A549 treated with GW870086 at 1 μM for 4 hours (cell line): ENCODE results near the gene ZNF256. TPM values are rescaled to one million over a fixed set of nuclear protein-coding genes. Genes with fewer than 3 reads are reported as not detected.

Experiments used
- total RNA-seq: library from RNA; stranded (reverse); fragments of 200-300 nt; extraction: Qiagen RNA extraction; gene quantifications from 5 replicates; pipeline ENCODE4 v1.2.3, GENCODE V29; 2022; ENCODE audit warnings: low read depth

The ZNF256 gene
- 1.0 to 1.4 TPM (median 1.3 TPM) in 5 replicates for total RNA-seq

GRCh38 chr19:57947419-57948134 is at the start of gene ZNF256:
Gene ZNF256, minus strand, starts transcription at chr19:57947706. Its CDS starts 232 bp downstream, at chr19:57947474.

GRCh38 chr19:57974434-57974833 is 26.9 kb upstream of the ZNF256 start, which contains the start of gene C19orf18:
Gene C19orf18, minus strand, starts transcription at chr19:57974534. Its CDS starts 102 bp downstream, at chr19:57974432.

DNA sequence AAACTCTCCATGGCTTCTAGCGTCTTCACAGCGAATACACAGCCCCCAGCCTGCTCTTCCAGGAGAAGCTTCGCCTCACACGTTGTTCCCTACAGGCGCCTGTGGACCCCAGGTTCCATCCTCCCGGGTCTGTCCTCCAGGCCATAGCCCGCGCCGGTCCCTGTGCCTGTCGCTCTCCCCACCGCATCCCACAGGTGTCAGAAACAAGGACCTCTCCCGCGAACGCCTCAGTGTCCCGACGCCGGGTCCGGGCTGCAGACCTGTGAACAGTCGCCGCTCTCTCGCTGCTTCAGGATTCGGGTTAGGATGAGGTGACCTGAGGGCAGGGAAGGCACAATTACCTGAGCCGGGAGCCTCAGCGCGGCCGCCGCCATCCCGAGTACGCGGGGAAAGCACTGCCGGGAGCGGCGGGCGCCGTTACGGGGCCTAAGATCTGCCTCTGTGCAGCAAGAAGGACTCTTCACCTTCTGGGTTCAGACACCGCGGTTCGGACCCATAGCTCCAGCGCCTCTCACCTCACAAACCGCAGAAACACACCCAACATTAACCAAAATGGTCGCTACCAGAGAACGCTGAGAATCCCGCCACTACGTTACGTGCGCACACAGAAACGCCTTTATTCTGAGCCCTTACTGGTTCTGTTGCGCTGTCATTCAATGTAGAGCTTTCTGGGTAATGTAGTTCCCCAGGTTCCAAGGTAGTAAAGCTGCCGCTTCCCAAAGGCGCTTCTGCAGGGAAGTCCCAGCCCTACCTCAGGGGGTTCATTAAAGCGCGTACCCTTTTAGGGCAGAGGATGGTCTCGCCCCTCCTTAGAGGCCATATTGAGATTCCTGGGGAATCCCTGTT is 12.5 kb downstream of the ZNF256 start, which contains the start of gene ZNF418:
ZNF418 (minus strand) TSS at position 583 of the 846 bp plus-strand sequence. CDS start 1,580 bp downstream, outside the sequence.

DNA sequence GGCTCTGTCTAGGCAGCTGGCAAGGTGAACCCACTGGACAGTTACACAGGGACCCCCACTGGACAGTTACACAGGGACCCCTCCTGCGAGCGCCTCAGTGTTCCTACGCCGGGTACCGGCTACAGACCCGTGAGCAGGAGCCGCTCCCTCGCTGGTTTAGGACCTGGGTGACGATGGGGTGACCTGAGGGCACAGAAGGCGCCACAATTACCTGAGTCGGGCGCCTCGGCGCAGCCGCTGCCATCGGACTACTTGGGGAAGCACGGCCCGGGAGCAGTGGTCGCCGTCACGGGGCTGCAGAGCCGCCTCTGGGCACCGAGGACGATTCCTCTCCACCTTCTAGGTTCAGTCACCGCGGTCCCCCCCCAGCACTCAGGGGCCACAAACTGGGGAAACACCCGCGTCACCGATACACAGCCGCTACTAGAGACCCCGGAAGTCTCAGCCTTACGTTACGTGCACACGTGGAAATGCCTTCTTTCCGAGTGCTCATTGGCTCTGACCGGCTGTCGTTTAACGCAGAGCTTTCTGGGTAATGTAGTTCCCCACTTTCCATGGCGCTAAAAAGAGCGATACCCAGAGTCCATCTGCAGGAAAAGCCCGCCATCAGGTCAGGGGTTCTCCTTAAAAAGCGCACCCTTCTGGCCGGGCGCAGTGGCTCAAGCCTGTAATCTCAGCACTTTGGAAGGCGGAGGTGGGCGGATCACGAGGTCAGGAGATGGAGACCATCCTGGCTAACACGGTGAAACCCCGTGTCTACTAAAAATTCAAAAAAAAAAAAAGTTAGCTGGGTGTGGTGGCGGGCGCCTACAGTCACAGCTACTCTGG is 31.1 kb downstream of the ZNF256 start, which contains the start of gene ZNF417:
ZNF417 (minus strand) TSS at position 425 of the 828 bp plus-strand sequence; CDS start at position 244, 181 bp downstream.

Other genes with a start within 250 kb of the ZNF256 start
- not detected in 5 replicates for gene ZNF154, start 238.5 kb downstream of the ZNF256 start, total RNA-seq
- 0.69 to 1.1 TPM (median 1.0 TPM) in 5 replicates for gene ZNF671, start 220.1 kb downstream of the ZNF256 start, total RNA-seq
- 5.0 to 7.4 TPM (median 5.3 TPM) in 5 replicates for gene ZNF776, start 200.9 kb downstream of the ZNF256 start, total RNA-seq
- gene ZNF586, start 178.0 kb downstream of the ZNF256 start, total RNA-seq: 5.1 to 7.2 TPM (median 6.6 TPM) in 5 replicates
- 4.0 to 6.7 TPM (median 5.4 TPM) in 5 replicates for gene ZNF552, start 132.8 kb downstream of the ZNF256 start, total RNA-seq
- 6.8 to 9.3 TPM (median 8.4 TPM) in 5 replicates for gene ZNF587B, start 117.4 kb downstream of the ZNF256 start, total RNA-seq
- 5.2 to 6.7 TPM (median 6.6 TPM) in 5 replicates for gene ZNF587, start 97.8 kb downstream of the ZNF256 start, total RNA-seq
- gene ZNF814, start 58.7 kb downstream of the ZNF256 start, total RNA-seq: 1.4 to 4.4 TPM (median 2.6 TPM) in 5 replicates
- 2.8 to 4.6 TPM (median 4.2 TPM) in 5 replicates for gene ZNF417, start 31.1 kb downstream of the ZNF256 start, total RNA-seq
- 0.70 to 1.8 TPM (median 1.1 TPM) in 5 replicates for gene ZNF418, start 12.3 kb downstream of the ZNF256 start, total RNA-seq
- not detected in 5 replicates for gene C19orf18, start 26.8 kb upstream of the ZNF256 start, total RNA-seq
- 1.3 to 3.4 TPM (median 2.5 TPM) in 5 replicates for gene ZNF606, start 55.1 kb upstream of the ZNF256 start, total RNA-seq
- gene ZSCAN1, start 86.3 kb upstream of the ZNF256 start, total RNA-seq: not detected in 5 replicates
- gene ZNF135, start 111.6 kb upstream of the ZNF256 start, total RNA-seq: not detected in 5 replicates
- 1.9 to 2.7 TPM (median 2.1 TPM) in 5 replicates for gene ZSCAN18, start 150.5 kb upstream of the ZNF256 start, total RNA-seq
- gene ZNF329, start 203.1 kb upstream of the ZNF256 start, total RNA-seq: 2.6 to 3.4 TPM (median 2.9 TPM) in 5 replicates
- 12.7 to 15.3 TPM (median 13.7 TPM) in 5 replicates for gene ZNF274, start 235.4 kb upstream of the ZNF256 start, total RNA-seq